GM13977 (cell line): ENCODE results near the gene SPAG8.

Experiments
- DNase-seq: peaks from one replicate; pipeline ENCODE4 v3.0.0; 2012; ENCODE audit warnings: low spot score
- CTCF ChIP-seq: IDR thresholded peaks from 2 replicates; pipeline ENCODE4 v1.5.1; 2012; ENCODE audit warnings: mild to moderate bottlenecking, control low read depth; ENCODE audit not compliant: insufficient read depth; ENCODE audit errors: extremely low read depth, missing control alignments
- in situ Hi-C: fragments of 300-500 bp; cut with MboI; formaldehyde crosslinking; loops from one replicate; pipeline ENCODE4 v1.12.0; 2022; ENCODE audit warnings: low sequenced_read_pairs, low pct_unique_long_range_greater_than_20kb, mixed read lengths, inconsistent platforms; ENCODE audit not compliant: unreplicated experiment

Gene SPAG8

GRCh38 chr9:35813434-35814105 is 1.5 kb upstream of the SPAG8 start:
- no peak for DNase-seq
- in situ Hi-C loops = no loop called here
- no peak for TF ChIP-seq CTCF

DNA sequence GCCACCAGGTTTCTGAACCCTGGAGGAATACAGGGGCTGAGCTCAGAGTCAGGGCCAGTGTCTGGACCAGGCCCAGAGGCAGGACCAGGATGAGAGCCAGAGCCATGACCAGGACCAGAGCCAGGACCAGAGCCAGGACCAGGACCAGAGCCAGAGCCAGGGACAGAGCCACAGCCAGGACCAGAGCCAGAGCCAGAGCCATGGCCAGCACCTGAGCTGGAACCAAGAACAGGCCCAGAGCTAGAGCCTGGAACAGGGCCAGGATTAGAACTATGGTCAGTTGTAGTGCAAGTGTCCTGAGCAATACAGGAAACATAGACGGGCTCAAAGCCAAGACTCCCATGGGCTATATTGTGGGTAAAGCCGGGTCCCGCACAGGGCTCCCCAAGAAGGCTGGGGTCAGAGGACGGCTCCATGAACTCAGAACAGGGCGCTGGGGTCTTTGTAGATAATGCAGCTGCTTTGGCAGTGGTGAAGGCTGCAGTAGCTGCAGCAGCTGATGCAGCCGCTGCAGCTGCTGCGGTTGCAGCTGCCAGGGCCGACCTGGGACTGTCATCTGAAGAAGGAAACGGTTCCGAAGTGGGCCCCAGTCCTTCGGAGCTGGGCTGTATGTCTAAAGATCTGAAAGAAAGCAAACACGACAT is 559 bp downstream of the SPAG8 start:
- DNase-seq = no peak
- in situ Hi-C loops = no loop called here
- TF ChIP-seq CTCF = no peak

DNA sequence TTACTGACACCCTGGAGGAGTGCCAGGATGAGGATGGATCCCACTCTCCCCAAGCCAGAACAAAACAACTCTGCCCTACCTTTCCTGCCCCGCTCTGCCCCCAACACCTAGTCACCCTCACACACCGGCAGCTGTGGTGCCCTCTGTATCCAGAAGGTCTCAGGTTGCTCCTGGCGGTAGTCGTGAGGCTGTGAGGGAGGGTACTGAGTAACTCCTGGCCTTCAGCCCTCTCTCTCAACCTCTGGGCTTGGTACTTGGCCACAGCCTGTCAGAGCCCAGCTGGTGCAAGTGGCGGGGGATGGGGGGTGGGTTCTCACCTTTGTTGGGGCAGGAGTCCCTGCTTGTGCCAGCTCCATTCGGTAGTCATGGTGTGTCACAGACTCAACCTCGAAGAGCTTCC is 1.9 kb downstream of the SPAG8 start:
- TF ChIP-seq CTCF = no peak
- DNase-seq = no peak
- in situ Hi-C loops = no loop called here

GRCh38 chr9:35808433-35808832 is 3.6 kb downstream of the SPAG8 start:
- no peak for DNase-seq
- in situ Hi-C loops = no loop called here

GRCh38 chr9:35806101-35806500 is 6.0 kb downstream of the SPAG8 start:
- in situ Hi-C loops = no loop called here
- no peak for DNase-seq
- no peak for TF ChIP-seq CTCF

More at GRCh38 chr9:35808433-35808832, 3.6 kb downstream of the SPAG8 start:
- TF ChIP-seq CTCF = no peak

DNA sequence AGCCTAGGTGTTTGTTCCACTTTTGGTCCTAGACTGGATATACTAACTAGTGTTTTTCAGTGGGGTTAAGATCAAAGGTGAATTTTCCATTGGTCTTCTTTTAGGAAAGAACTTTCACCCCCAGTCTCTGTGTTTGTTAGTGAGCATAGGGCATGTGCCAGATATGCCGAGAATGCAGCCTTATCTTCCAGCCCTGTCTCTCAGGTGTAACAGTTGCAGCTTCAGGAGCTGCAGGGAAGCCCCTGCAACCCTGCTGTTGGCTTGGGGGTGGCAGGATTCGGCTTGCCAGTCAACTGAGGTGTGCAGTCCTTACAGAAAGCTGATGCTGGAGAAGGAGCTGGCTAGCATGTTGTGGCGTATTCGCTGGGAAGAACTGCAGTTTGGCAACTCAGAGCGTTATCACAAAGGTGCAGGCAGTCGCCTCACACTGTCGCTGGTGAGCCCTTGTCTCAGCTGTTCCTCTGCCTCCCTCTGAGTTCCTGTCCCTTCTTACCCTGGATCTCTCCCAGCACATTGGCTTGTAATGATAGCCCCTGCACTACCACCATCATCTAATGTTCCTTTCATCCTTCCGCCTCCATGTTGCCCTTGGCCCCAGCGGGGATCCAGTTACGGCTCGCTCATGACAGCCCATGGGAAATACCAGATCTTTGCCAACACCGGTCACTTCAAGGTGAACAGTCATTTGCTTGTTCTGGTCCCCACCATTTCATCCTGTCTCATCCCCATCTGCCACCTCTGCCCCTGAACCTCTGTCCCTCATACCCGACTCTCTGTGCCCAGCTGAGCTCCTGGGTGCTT is 10.5 kb downstream of the SPAG8 start:
- no peak for TF ChIP-seq CTCF
- in situ Hi-C loops = no loop called here
- DNase-seq = no peak
